WTC11 (cell line): Measurements from ENCODE around the gene CALN1. TPM values are rescaled to one million over a fixed set of nuclear protein-coding genes. Genes with fewer than 3 reads are reported as not detected.

Experiments used
- ATAC-seq: fragments of 200-7000 bp; cut with Tn5 transposase; 2 replicates; pipeline ENCODE4 v1.10.0; 2021; ENCODE audit warnings: mild to moderate bottlenecking, moderate library complexity
- CTCF ChIA-PET: fragments of 300-600 bp; sonication (Branson Sonifier 250); formaldehyde crosslinking; loops from one replicate; lab custom pipeline; 2021; ENCODE audit warnings: antibody characterized with exemption; lab: Charles Lee
- POLR2A ChIA-PET: fragments of 350-600 bp; sonication (Branson Sonifier 250); formaldehyde crosslinking; loops from one replicate; lab custom pipeline; 2021; ENCODE audit warnings: antibody characterized with exemption; lab: Charles Lee
- DNase-seq: peaks from one replicate; pipeline ENCODE4 v3.0.0; 2021; ENCODE audit warnings: low spot score
- H3K27ac Mint-ChIP-seq: 2 replicates; pipeline ENCODE4 v1.8.0; 2021; ENCODE audit warnings: mixed read lengths
- H3K27me3 Mint-ChIP-seq: 2 replicates; pipeline ENCODE4 v1.8.0; 2021; ENCODE audit warnings: low read depth, mild to moderate bottlenecking, moderate library complexity, mixed read lengths
- H3K36me3 Mint-ChIP-seq: 2 replicates; pipeline ENCODE4 v1.8.0; 2021; ENCODE audit warnings: mixed read lengths
- H3K4me1 Mint-ChIP-seq: 2 replicates; pipeline ENCODE4 v1.8.0; 2022; ENCODE audit warnings: mixed read lengths
- H3K4me3 Mint-ChIP-seq: 2 replicates; pipeline ENCODE4 v1.8.0; 2021; ENCODE audit warnings: mild to moderate bottlenecking, moderate library complexity, mixed read lengths
- H3K9me3 Mint-ChIP-seq: 2 replicates; pipeline ENCODE4 v1.8.0; 2021; ENCODE audit warnings: mixed read lengths
- ATF2 ChIP-seq: sonication (generic); formaldehyde crosslinking; IDR thresholded peaks from 2 replicates; pipeline ENCODE4 v1.8.1; 2022; ENCODE audit warnings: low read depth, missing genetic modification reagents, borderline replicate concordance
- ATF6 ChIP-seq: sonication (generic); formaldehyde crosslinking; IDR thresholded peaks from 2 replicates; pipeline ENCODE4 v1.8.1; 2023; ENCODE audit warnings: mild to moderate bottlenecking, missing genetic modification reagents
- CTCF ChIP-seq: fragments of 200-600 bp; IDR thresholded peaks from 2 replicates; pipeline ENCODE4 v1.8.0; 2022; ENCODE audit warnings: antibody characterized with exemption
- E2F1 ChIP-seq: sonication (generic); formaldehyde crosslinking; IDR thresholded peaks from 2 replicates; pipeline ENCODE4 v1.8.0; 2022; ENCODE audit warnings: mild to moderate bottlenecking, missing genetic modification reagents
- E2F5 ChIP-seq: sonication (generic); formaldehyde crosslinking; IDR thresholded peaks from 2 replicates; pipeline ENCODE4 v1.8.1; 2022; ENCODE audit warnings: mild to moderate bottlenecking, moderate library complexity, missing genetic modification reagents
- FOXJ3 ChIP-seq: sonication (generic); formaldehyde crosslinking; IDR thresholded peaks from 2 replicates; pipeline ENCODE4 v1.9.0; 2021; ENCODE audit warnings: missing genetic modification reagents, mild to moderate bottlenecking, borderline replicate concordance
- IRF2 ChIP-seq: sonication (generic); formaldehyde crosslinking; IDR thresholded peaks from 2 replicates; pipeline ENCODE4 v1.8.0; 2022; ENCODE audit warnings: low read depth, missing genetic modification reagents, borderline replicate concordance
- JUN ChIP-seq: sonication (generic); formaldehyde crosslinking; IDR thresholded peaks from 2 replicates; pipeline ENCODE4 v1.8.0; 2023; ENCODE audit warnings: mild to moderate bottlenecking, missing genetic modification reagents
- MAX ChIP-seq: sonication (generic); formaldehyde crosslinking; IDR thresholded peaks from 2 replicates; pipeline ENCODE4 v1.8.0; 2022; ENCODE audit warnings: mild to moderate bottlenecking, missing genetic modification reagents
- NR1H2 ChIP-seq: sonication (generic); formaldehyde crosslinking; IDR thresholded peaks from 2 replicates; pipeline ENCODE4 v1.9.0; 2021; ENCODE audit warnings: mild to moderate bottlenecking, moderate library complexity, missing genetic modification reagents
- TEAD4 ChIP-seq: sonication (generic); formaldehyde crosslinking; IDR thresholded peaks from 2 replicates; pipeline ENCODE4 v1.8.0; 2022; ENCODE audit warnings: mild to moderate bottlenecking, missing genetic modification reagents
- TP53 ChIP-seq: sonication (generic); formaldehyde crosslinking; IDR thresholded peaks from 2 replicates; pipeline ENCODE4 v1.8.1; 2023; ENCODE audit warnings: mild to moderate bottlenecking, missing genetic modification reagents
- USF1 ChIP-seq: sonication (generic); formaldehyde crosslinking; IDR thresholded peaks from 2 replicates; pipeline ENCODE4 v1.8.0; 2022; ENCODE audit warnings: mild to moderate bottlenecking, missing genetic modification reagents
- ZNF219 ChIP-seq: sonication (generic); formaldehyde crosslinking; IDR thresholded peaks from 2 replicates; pipeline ENCODE4 v1.8.0; 2023; ENCODE audit warnings: missing genetic modification reagents, mild to moderate bottlenecking, borderline replicate concordance
- ZNF232 ChIP-seq: sonication (generic); formaldehyde crosslinking; IDR thresholded peaks from 2 replicates; pipeline ENCODE4 v1.8.0; 2022; ENCODE audit warnings: mild to moderate bottlenecking, missing genetic modification reagents
- total RNA-seq: library from RNA; stranded (reverse); gene quantifications from 3 replicates; pipeline ENCODE4 v1.2.3, GENCODE V29; 2021

CALN1 gene
- total RNA-seq, 1 experiment from 2014 or later, result 10.5 TPM

- TF ChIP-seq USF1 (CRISPR knock-in tag), result no peak
Measured at GRCh38 chr7:71886046-71886445, 526.1 kb downstream of the CALN1 start (continued).

- H3K36me3 Mint-ChIP-seq, result peaks cover 9% of the 10 kb centered on the region
- POLR2A ChIA-PET, result no interaction called here
- DNase-seq, result no peak
- no peak for TF ChIP-seq E2F1 (CRISPR knock-in tag)
- no peak for TF ChIP-seq E2F5
- no peak for TF ChIP-seq ATF2 (CRISPR knock-in tag)
- TF ChIP-seq MAX, result no peak
- no peak for TF ChIP-seq JUN (CRISPR knock-in tag)
- no peak for TF ChIP-seq ATF6
- no peak for TF ChIP-seq NR1H2 (CRISPR knock-in tag)
- no peak for TF ChIP-seq ZNF219 (CRISPR knock-in tag)
- TF ChIP-seq, all 79 proteins: peak for 0
- Mint-ChIP-seq H3K4me3 (no peak overlapping the region), H3K9me3 (peaks cover 28% of the 10 kb centered on the region), H3K4me1 (peaks cover 8% of the 10 kb centered on the region), H3K27me3 (no peaks in the 10 kb centered on the region), H3K27ac (no peak overlapping the region)
- CTCF ChIA-PET, result interaction anchor here (0.8 to 1.0 kb wide), 2 partner anchors 14 to 40 kb away, joined by 3 to 4 read pairs; no protein-coding TSS in a partner anchor
- no peak for ATAC-seq
Measured at GRCh38 chr7:71885487-71885886, 526.7 kb downstream of the CALN1 start.

- DNase-seq (no peak), ATAC-seq (no peak)
- Mint-ChIP-seq H3K36me3 (peaks cover 5% of the 10 kb centered on the region), H3K27ac (no peak overlapping the region), H3K27me3 (no peaks in the 10 kb centered on the region), H3K4me3 (no peak overlapping the region), H3K9me3 (peaks cover 25% of the 10 kb centered on the region), H3K4me1 (peaks cover 8% of the 10 kb centered on the region)
- CTCF ChIA-PET, result no interaction called here
- TF ChIP-seq ZNF232 (CRISPR knock-in tag) (no peak), IRF2 (no peak), MAX (no peak), TEAD4 (CRISPR knock-in tag) (no peak), TP53 (CRISPR knock-in tag) (no peak), ZNF219 (CRISPR knock-in tag) (no peak), FOXJ3 (CRISPR knock-in tag) (no peak), CTCF (no peak), JUN (CRISPR knock-in tag) (no peak)
- POLR2A ChIA-PET, result no interaction called here
Measured at GRCh38 chr7:71883415-71883814, 528.7 kb downstream of the CALN1 start.
